DOHH2 (cell line): ENCODE measurements around the gene CRTC3.

Experiments used
- CTCF ChIP-seq: fragments of 200-600 bp; sonication (generic); IDR thresholded peaks from one replicate; pipeline ENCODE4 v1.5.1; 2014; ENCODE audit warnings: antibody characterized with exemption, mild to moderate bottlenecking, low read depth, low read length; ENCODE audit not compliant: poor library complexity, severe bottlenecking
- EZH2phosphoT487 ChIP-seq: fragments of 200-600 bp; sonication (generic); IDR thresholded peaks from 2 replicates; pipeline ENCODE4 v1.6.1; 2017; ENCODE audit warnings: borderline replicate concordance, mild to moderate bottlenecking, antibody characterized with exemption, low read length, moderate library complexity, mixed read lengths

GRCh38 chr15:90487186-90487585 lies 42.5 kb upstream of the CRTC3 start:
- TF ChIP-seq CTCF = no peak
- no peak for TF ChIP-seq EZH2phosphoT487
